ENCODE measurements around the gene VASH2.
"Not testable (repeated sequence)": the region's sequence is repeated elsewhere in the genome, so short reads cannot be mapped to it uniquely, and the experiment has no call there.

The VASH2 gene

DNA sequence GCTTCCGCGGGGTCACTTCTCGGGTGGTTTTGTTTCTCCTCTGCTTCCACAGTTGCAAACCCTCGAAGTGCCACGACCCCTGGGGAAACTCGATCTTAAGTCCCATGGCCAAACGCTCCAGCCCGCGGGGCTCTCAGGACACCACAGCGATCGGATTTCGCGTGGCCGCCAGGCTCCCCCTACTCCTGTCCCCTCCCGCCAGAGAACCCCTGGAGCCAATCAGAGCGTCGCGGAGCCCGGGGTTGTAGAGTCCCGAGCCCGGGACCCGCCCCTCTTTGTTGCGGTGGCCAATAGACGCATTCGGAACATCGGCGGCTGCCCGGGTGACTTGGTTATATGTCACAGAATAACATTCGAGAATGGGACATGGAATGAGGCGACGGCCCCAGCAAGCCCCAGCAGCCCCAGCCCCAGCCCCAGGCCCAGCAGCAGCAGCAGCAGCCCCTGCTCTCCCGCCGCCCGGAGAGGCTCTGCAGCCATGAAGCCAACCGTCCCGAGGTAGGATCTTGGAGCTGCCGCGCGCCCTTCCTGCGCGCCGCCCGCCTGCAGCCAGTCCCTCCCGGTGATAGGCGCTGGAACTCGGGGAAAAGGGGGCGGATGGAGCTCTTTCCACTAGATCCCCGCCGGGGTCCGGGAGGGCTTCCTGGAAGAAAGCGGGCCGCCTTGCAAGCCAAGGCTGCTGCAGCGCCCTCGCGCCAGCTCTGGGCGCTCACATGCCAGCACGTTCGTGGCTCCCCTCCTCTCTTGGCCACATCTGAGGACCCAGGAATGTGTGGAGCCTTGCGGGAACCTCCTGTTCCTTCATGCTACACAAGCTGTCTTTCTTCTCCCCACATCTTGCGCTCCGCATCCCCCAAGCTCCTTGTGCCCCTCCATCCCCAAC, at the start of gene VASH2:
TSS of gene VASH2 (plus strand) at position 299 of the 883 bp plus-strand sequence. CDS start 1,002 bp downstream, outside the sequence.
- Histone ChIP-seq H3K9ac (ENCODE audit: low read length in 2 of 2) (no peak within 1 kb of the TSS), H3K27ac (ENCODE audit: low read length) (no peak within 1 kb of the TSS), H3K9me3 (ENCODE audit: control insufficient read depth in 2 of 2, low read length in 2 of 2) (no peaks in the 10 kb centered on the region), H3K36me3 (ENCODE audit: control insufficient read depth in 2 of 2, insufficient read depth in 2 of 2, low read length in 2 of 2) (no peaks in the 10 kb centered on the region), H3K27me3 (ENCODE audit: control insufficient read depth in 1 of 2, insufficient read depth in 2 of 2, low read length in 2 of 2) (peaks cover 7 to 17% of the 10 kb centered on the region in 2 donors), H3K4me1 (ENCODE audit: control insufficient read depth, insufficient read depth, low read length) (peaks cover 24% of the 10 kb centered on the region), H3K4me3 (ENCODE audit: low read length in 2 of 2) (peak within 1 kb of the TSS; percentile 79)

DNA sequence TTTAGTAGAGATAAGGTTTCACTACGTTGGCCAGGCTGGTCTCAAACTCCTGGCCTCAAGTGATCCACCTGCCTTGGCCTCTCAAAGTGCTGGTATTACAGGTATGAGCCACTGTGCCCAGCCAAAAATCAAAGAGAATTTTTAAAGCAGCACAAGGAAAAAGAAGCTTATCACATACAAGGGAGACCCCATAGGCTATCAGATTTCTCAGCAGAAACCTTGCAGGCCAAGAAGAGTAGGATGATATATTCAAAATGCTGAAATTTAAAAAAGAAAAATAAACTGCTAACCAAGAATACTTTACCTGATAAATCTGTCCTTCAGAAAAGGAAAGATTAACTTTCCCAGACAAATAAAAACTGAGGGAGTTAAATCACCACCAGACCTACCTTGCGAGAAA, 49.1 kb upstream of the VASH2 start:
- Histone ChIP-seq H3K27me3 (ENCODE audit: control insufficient read depth in 1 of 2, insufficient read depth in 2 of 2, low read length in 2 of 2) (no peaks in the 10 kb centered on the region), H3K27ac (ENCODE audit: low read length) (no peak overlapping the region), H3K9ac (ENCODE audit: low read length in 2 of 2) (no peak overlapping the region), H3K4me1 (ENCODE audit: control insufficient read depth, insufficient read depth, low read length) (no peaks in the 10 kb centered on the region), H3K9me3 (ENCODE audit: control insufficient read depth in 2 of 2, low read length in 2 of 2) (peaks cover 0 to 6% of the 10 kb centered on the region in 2 donors), H3K4me3 (ENCODE audit: low read length in 2 of 2) (no peak overlapping the region), H3K36me3 (ENCODE audit: control insufficient read depth in 2 of 2, insufficient read depth in 2 of 2, low read length in 2 of 2) (peaks cover 7 to 13% of the 10 kb centered on the region in 2 donors)

DNA sequence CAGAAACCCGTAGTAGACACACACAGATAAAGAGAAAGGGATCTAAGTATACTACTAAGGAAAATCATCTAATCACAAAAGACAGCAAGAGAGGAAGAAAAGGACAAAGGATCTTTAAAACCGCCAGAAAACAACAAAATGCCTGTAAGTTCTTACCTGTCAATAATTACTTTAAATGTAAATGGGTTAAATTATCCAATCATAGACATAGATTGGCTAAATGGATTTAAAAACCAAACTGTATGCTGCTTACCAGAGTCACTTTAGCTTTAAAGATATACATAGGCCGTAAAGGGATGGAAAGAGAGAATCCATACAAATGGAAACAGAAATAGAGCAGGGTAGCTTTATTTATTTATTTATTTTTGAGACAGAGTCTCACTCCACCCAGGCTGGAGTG, 48.3 kb upstream of the VASH2 start:
- H3K9me3 ChIP-seq (ENCODE audit: control insufficient read depth in 2 of 2, low read length in 2 of 2): peaks cover 0 to 6% of the 10 kb centered on the region in 2 donors
- no peak overlapping the region for H3K4me3 ChIP-seq (ENCODE audit: low read length in 2 of 2)
- H3K27ac ChIP-seq (ENCODE audit: low read length): no peak overlapping the region
- H3K4me1 ChIP-seq (ENCODE audit: control insufficient read depth, insufficient read depth, low read length): no peaks in the 10 kb centered on the region
- H3K9ac ChIP-seq (ENCODE audit: low read length in 2 of 2): no peak overlapping the region
- H3K27me3 ChIP-seq (ENCODE audit: control insufficient read depth in 1 of 2, insufficient read depth in 2 of 2, low read length in 2 of 2): no peaks in the 10 kb centered on the region
- peaks cover 7 to 13% of the 10 kb centered on the region in 2 donors for H3K36me3 ChIP-seq (ENCODE audit: control insufficient read depth in 2 of 2, insufficient read depth in 2 of 2, low read length in 2 of 2)

DNA sequence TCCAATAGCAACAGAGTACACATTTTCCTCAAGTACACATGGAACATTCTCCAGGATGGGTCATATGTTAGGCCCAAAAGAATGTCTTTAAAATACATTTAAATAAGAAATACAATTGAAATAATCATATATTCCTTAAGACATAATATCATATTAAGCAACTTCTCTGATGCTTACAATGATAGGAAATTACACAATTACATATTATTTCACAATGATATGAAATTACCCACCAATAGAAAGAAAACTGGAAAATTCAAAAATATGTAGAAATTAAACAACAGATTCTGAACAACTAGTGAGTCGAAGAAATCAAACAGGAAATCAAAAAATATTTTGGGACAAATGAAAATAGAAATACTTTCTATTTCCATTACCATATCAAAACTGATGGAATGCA, 46.7 kb upstream of the VASH2 start:
- Histone ChIP-seq H3K27me3 (ENCODE audit: control insufficient read depth in 1 of 2, insufficient read depth in 2 of 2, low read length in 2 of 2) (no peaks in the 10 kb centered on the region), H3K9ac (ENCODE audit: low read length in 2 of 2) (no peak overlapping the region), H3K9me3 (ENCODE audit: control insufficient read depth in 2 of 2, low read length in 2 of 2) (peaks cover 0 to 6% of the 10 kb centered on the region in 2 donors), H3K27ac (ENCODE audit: low read length) (no peak overlapping the region), H3K4me3 (ENCODE audit: low read length in 2 of 2) (no peak overlapping the region), H3K36me3 (ENCODE audit: control insufficient read depth in 2 of 2, insufficient read depth in 2 of 2, low read length in 2 of 2) (peaks cover 6 to 7% of the 10 kb centered on the region in 2 donors), H3K4me1 (ENCODE audit: control insufficient read depth, insufficient read depth, low read length) (no peaks in the 10 kb centered on the region)

DNA sequence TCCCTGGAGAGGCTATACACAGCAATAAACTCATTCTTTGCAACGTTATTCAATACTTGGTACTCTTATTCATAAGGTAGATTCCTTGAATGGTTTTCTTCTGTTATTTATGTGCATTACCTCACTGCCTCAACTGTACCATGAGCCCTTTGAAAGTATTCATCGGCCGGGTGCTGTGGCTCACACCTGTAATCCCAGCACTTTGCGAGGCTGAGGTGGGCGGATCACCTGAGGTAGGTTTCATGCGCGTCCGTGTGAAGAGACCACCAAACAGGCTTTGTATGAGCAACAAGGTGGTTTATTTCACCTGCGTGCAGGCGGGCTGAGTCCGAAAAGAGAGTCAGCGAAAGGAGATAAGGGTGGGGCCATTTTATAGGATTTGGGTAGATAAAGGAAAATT, 42.3 kb upstream of the VASH2 start:
- H3K27me3 ChIP-seq (ENCODE audit: control insufficient read depth in 1 of 2, insufficient read depth in 2 of 2, low read length in 2 of 2); H3K4me3 ChIP-seq (ENCODE audit: low read length in 2 of 2); H3K9me3 ChIP-seq (ENCODE audit: control insufficient read depth in 2 of 2, low read length in 2 of 2): not testable (repeated sequence)

DNA sequence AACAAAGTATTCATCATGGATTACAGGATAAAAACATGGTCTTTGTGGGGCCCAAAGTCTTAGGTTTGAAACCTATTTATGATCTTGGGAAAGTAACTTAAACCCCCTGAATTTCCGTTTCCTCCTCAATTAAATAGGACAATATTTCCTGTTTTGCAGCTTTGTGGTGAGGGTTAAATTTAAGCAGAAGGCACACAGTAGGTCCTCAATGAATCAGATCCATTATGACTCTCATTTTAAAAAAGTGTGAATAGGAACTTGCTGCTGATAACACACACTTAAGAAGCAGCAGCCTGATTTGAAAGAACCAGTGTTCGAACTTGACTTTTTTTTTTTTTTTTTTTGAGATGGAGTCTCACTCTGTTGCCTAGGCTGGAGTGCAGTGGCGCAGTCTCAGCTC, 41.4 kb upstream of the VASH2 start:
- H3K27me3 ChIP-seq (ENCODE audit: control insufficient read depth in 1 of 2, insufficient read depth in 2 of 2, low read length in 2 of 2): no peaks in the 10 kb centered on the region
- no peak overlapping the region for H3K9ac ChIP-seq (ENCODE audit: low read length in 2 of 2)
- H3K36me3 ChIP-seq (ENCODE audit: control insufficient read depth in 2 of 2, insufficient read depth in 2 of 2, low read length in 2 of 2): no peaks in the 10 kb centered on the region
- H3K4me1 ChIP-seq (ENCODE audit: control insufficient read depth, insufficient read depth, low read length): no peaks in the 10 kb centered on the region
- H3K27ac ChIP-seq (ENCODE audit: low read length): no peak overlapping the region
- no peak overlapping the region for H3K4me3 ChIP-seq (ENCODE audit: low read length in 2 of 2)
- H3K9me3 ChIP-seq (ENCODE audit: control insufficient read depth in 2 of 2, low read length in 2 of 2): no peaks in the 10 kb centered on the region

More for the DNA sequence above, 42.3 kb upstream of the VASH2 start:
- H3K27ac ChIP-seq (ENCODE audit: low read length); H3K36me3 ChIP-seq (ENCODE audit: control insufficient read depth in 2 of 2, insufficient read depth in 2 of 2, low read length in 2 of 2); H3K9ac ChIP-seq (ENCODE audit: low read length in 2 of 2); H3K4me1 ChIP-seq (ENCODE audit: control insufficient read depth, insufficient read depth, low read length): not testable (repeated sequence)

DNA sequence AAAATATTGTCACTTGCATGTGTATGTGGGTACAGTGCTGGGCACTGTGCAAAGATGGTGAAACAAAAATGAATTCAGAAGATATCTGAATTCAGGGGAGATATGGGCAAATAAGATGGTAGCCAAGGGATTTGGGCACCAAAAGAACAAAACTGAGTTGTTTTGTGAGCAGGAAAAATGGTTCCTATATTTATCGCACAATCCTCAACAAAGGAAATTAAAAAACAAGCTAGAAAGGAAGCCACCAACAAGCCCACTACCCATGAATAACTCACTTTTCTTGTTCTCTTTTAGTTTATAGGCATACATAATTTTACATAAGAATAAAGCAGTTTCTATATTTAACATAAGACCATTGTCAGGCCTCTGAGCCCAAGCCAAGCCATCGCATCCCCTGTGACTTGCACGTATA, 40.7 kb upstream of the VASH2 start:
- Histone ChIP-seq H3K4me3 (ENCODE audit: low read length in 2 of 2) (no peak overlapping the region), H3K36me3 (ENCODE audit: control insufficient read depth in 2 of 2, insufficient read depth in 2 of 2, low read length in 2 of 2) (no peaks in the 10 kb centered on the region), H3K27me3 (ENCODE audit: control insufficient read depth in 1 of 2, insufficient read depth in 2 of 2, low read length in 2 of 2) (no peaks in the 10 kb centered on the region), H3K9me3 (ENCODE audit: control insufficient read depth in 2 of 2, low read length in 2 of 2) (no peaks in the 10 kb centered on the region), H3K4me1 (ENCODE audit: control insufficient read depth, insufficient read depth, low read length) (no peaks in the 10 kb centered on the region), H3K27ac (ENCODE audit: low read length) (no peak overlapping the region), H3K9ac (ENCODE audit: low read length in 2 of 2) (no peak overlapping the region)

DNA sequence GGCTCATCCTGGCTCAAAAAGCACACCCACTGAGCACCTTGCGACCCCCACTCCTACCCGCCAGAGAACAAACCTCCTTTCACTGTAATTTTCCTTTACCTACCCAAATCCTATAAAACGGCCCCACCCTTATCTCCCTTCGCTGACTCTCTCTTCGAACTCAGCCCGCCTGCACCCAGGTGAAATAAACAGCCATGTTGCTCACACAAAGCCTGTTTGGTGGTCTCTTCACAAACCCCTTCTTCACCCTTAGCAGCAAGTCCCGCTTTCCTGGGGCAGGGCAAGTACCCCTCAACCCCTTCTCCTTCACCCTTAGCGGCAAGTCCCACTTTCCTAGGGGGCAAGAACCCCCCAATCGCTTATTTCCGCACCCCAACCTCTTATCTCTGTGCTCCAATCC, 40.1 kb upstream of the VASH2 start:
- H3K27me3 ChIP-seq (ENCODE audit: control insufficient read depth in 1 of 2, insufficient read depth in 2 of 2, low read length in 2 of 2); H3K9ac ChIP-seq (ENCODE audit: low read length in 2 of 2); H3K27ac ChIP-seq (ENCODE audit: low read length); H3K4me1 ChIP-seq (ENCODE audit: control insufficient read depth, insufficient read depth, low read length); H3K4me3 ChIP-seq (ENCODE audit: low read length in 2 of 2); H3K36me3 ChIP-seq (ENCODE audit: control insufficient read depth in 2 of 2, insufficient read depth in 2 of 2, low read length in 2 of 2); H3K9me3 ChIP-seq (ENCODE audit: control insufficient read depth in 2 of 2, low read length in 2 of 2): not testable (repeated sequence)

DNA sequence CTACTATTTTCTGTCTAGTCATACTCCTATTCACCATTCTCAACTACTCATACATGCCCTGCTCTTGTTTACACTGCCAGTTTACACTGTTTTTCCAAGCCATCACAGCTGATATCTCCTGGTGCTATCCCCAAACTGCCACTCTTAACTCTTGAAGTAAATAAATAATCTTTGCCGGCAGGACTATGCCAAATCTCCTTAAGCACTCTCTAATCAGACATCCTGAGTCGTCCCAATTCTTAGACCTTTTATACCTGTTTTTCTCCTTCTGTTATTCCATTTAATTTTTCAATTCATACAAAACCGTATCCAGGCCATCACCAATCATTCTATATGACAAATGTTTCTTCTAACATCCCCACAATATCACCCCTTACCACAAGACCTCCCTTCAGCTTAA, 36.7 kb upstream of the VASH2 start:
- not testable (repeated sequence) for H3K36me3 ChIP-seq (ENCODE audit: control insufficient read depth in 2 of 2, insufficient read depth in 2 of 2, low read length in 2 of 2); H3K4me3 ChIP-seq (ENCODE audit: low read length in 2 of 2); H3K9me3 ChIP-seq (ENCODE audit: control insufficient read depth in 2 of 2, low read length in 2 of 2); H3K4me1 ChIP-seq (ENCODE audit: control insufficient read depth, insufficient read depth, low read length); H3K27ac ChIP-seq (ENCODE audit: low read length); H3K9ac ChIP-seq (ENCODE audit: low read length in 2 of 2); H3K27me3 ChIP-seq (ENCODE audit: control insufficient read depth in 1 of 2, insufficient read depth in 2 of 2, low read length in 2 of 2)

DNA sequence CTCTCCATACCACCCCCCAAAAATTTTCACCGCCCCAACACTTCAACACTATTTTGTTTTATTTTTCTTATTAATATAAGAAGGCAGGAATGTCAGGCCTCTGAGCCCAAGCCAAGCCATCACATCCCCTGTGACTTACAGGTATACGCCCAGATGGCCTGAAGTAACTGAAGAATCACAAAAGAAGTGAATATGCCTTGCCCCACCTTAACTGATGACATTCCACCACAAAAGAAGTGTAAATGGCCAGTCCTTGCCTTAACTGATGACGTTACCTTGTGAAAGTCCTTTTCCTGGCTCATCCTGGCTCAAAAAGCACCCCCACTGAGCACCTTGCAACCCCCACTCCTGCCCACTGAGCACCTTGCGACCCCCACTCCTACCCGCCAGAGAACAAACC, 36.2 kb upstream of the VASH2 start:
- H3K36me3 ChIP-seq (ENCODE audit: control insufficient read depth in 2 of 2, insufficient read depth in 2 of 2, low read length in 2 of 2); H3K9me3 ChIP-seq (ENCODE audit: control insufficient read depth in 2 of 2, low read length in 2 of 2); H3K4me3 ChIP-seq (ENCODE audit: low read length in 2 of 2); H3K27ac ChIP-seq (ENCODE audit: low read length); H3K9ac ChIP-seq (ENCODE audit: low read length in 2 of 2); H3K27me3 ChIP-seq (ENCODE audit: control insufficient read depth in 1 of 2, insufficient read depth in 2 of 2, low read length in 2 of 2); H3K4me1 ChIP-seq (ENCODE audit: control insufficient read depth, insufficient read depth, low read length): not testable (repeated sequence)

DNA sequence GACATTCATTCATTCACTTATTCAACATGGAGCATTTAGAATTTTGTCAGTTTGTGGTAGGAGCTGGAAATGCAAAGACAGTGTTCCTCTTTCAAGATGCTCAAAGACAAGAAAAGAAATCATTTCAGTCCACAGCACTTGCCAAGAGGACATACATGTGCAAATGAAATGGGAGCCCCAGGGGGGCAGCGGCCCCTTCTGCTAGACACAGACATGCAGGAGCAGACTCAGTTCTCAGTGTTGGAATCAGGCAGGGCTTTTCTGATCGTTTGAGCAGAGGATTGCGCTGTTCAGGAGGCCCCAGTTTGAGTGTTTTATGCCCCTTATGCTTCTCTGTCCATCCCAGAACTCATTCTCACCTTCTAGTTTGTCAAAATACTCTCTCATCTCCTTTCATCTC, 35.6 kb upstream of the VASH2 start:
- H3K36me3 ChIP-seq (ENCODE audit: control insufficient read depth in 2 of 2, insufficient read depth in 2 of 2, low read length in 2 of 2): no peaks in the 10 kb centered on the region
- no peak overlapping the region for H3K4me3 ChIP-seq (ENCODE audit: low read length in 2 of 2)
- peaks cover 0 to 1% of the 10 kb centered on the region in 2 donors for H3K27me3 ChIP-seq (ENCODE audit: control insufficient read depth in 1 of 2, insufficient read depth in 2 of 2, low read length in 2 of 2)
- H3K9ac ChIP-seq (ENCODE audit: low read length in 2 of 2): no peak overlapping the region
- H3K27ac ChIP-seq (ENCODE audit: low read length): no peak overlapping the region
- H3K9me3 ChIP-seq (ENCODE audit: control insufficient read depth in 2 of 2, low read length in 2 of 2): no peaks in the 10 kb centered on the region
- peaks cover 4% of the 10 kb centered on the region for H3K4me1 ChIP-seq (ENCODE audit: control insufficient read depth, insufficient read depth, low read length)
